Mesenchymal stem cell (in vitro differentiated cells and primary cell): Measurements from ENCODE around the gene BIRC6.
A peak's percentile ranks its signal among the peaks of the same experiment; 100 is the strongest.
"Not testable (repeated sequence)": the region's sequence is repeated elsewhere in the genome, so short reads cannot be mapped to it uniquely, and the experiment has no call there.

ENCODE experiments used
- DNase-seq: peaks from one replicate; pipeline ENCODE4 v3.0.0-alpha.2; 2013
- H2AFZ ChIP-seq: one replicate; pipeline ENCODE4 v1.6.1; 2013; ENCODE audit warnings: low read depth, mild to moderate bottlenecking, control low read depth, inconsistent platforms, low read length, moderate library complexity
- H2AK5ac ChIP-seq: 2 replicates; pipeline ENCODE4 v1.6.1; 2013; ENCODE audit warnings: low read length, moderate library complexity, mild to moderate bottlenecking, inconsistent platforms; ENCODE audit not compliant: severe bottlenecking
- H2BK120ac ChIP-seq: one replicate; pipeline ENCODE4 v1.6.1; 2013; ENCODE audit warnings: low read depth, mild to moderate bottlenecking, inconsistent platforms, low read length, moderate library complexity
- H2BK12ac ChIP-seq, 2 experiments: one replicate each; pipeline ENCODE4 v1.6.1; 2013; ENCODE audit warnings: inconsistent platforms in 2 of 2, low read length in 2 of 2, mild to moderate bottlenecking in 2 of 2, moderate library complexity in 2 of 2, control low read depth in 1 of 2
- H2BK15ac ChIP-seq: one replicate; pipeline ENCODE4 v1.6.1; 2013; ENCODE audit warnings: mild to moderate bottlenecking, low read depth, inconsistent platforms; ENCODE audit not compliant: poor library complexity, severe bottlenecking
- H2BK5ac ChIP-seq: 2 replicates; pipeline ENCODE4 v1.6.1; 2013; ENCODE audit warnings: low read depth, mild to moderate bottlenecking, low read length, control low read depth, inconsistent platforms; ENCODE audit not compliant: poor library complexity, severe bottlenecking
- H3K14ac ChIP-seq, 2 experiments: one replicate each; pipeline ENCODE4 v1.6.1; 2013; ENCODE audit warnings: inconsistent platforms in 2 of 2, low read length in 2 of 2, control low read depth in 1 of 2, mild to moderate bottlenecking in 1 of 2, moderate library complexity in 1 of 2
- H3K18ac ChIP-seq, 2 experiments: one replicate each; pipeline ENCODE4 v1.6.1; 2013; ENCODE audit warnings: inconsistent platforms in 2 of 2, low read length in 2 of 2, control low read depth in 1 of 2, low read depth in 1 of 2, mild to moderate bottlenecking in 1 of 2
- H3K23ac ChIP-seq, 2 experiments: one replicate each; pipeline ENCODE4 v1.6.1; 2013; ENCODE audit warnings: inconsistent platforms in 2 of 2, low read length in 2 of 2, mild to moderate bottlenecking in 2 of 2, moderate library complexity in 2 of 2, control low read depth in 1 of 2
- H3K27ac ChIP-seq: 2 replicates; pipeline ENCODE4 v1.5.1; 2013; ENCODE audit warnings: mild to moderate bottlenecking, moderate library complexity, low read length, control low read depth, inconsistent platforms; ENCODE audit not compliant: poor library complexity, severe bottlenecking
- H3K27me3 ChIP-seq, 2 experiments: 2 replicates each; pipeline versions ENCODE4 v1.6.1 to v1.7.0; 2013; ENCODE audit warnings: low read length in 2 of 2, mild to moderate bottlenecking in 2 of 2, moderate library complexity in 2 of 2, control low read depth in 1 of 2, inconsistent platforms in 1 of 2; ENCODE audit not compliant: control insufficient read depth in 1 of 2, insufficient read depth in 1 of 2
- H3K36me3 ChIP-seq, 2 experiments: 2 replicates each; pipeline versions ENCODE4 v1.6.1 to v1.7.0; 2013; ENCODE audit warnings: low read length in 2 of 2, control low read depth in 1 of 2, inconsistent platforms in 1 of 2, low read depth in 1 of 2, mild to moderate bottlenecking in 1 of 2; ENCODE audit not compliant: insufficient read depth in 2 of 2, control insufficient read depth in 1 of 2
- H3K4ac ChIP-seq, 2 experiments: one replicate each; pipeline ENCODE4 v1.6.1; 2013; ENCODE audit warnings: inconsistent platforms in 2 of 2, low read length in 2 of 2, mild to moderate bottlenecking in 2 of 2, moderate library complexity in 2 of 2, control low read depth in 1 of 2, low read depth in 1 of 2
- H3K4me1 ChIP-seq: 2 replicates; pipeline ENCODE4 v1.6.1; 2013; ENCODE audit warnings: low read depth, low read length, control low read depth; ENCODE audit not compliant: control insufficient read depth, insufficient read depth
- H3K4me2 ChIP-seq: 2 replicates; pipeline ENCODE4 v1.6.1; 2013; ENCODE audit warnings: low read length, mild to moderate bottlenecking, inconsistent platforms; ENCODE audit not compliant: poor library complexity, severe bottlenecking
- H3K4me3 ChIP-seq, 2 experiments: 2 replicates each; pipeline versions ENCODE4 v1.5.1 to v1.7.0; 2013; ENCODE audit warnings: low read length in 2 of 2, mild to moderate bottlenecking in 2 of 2, control low read depth in 1 of 2, low read depth in 1 of 2; ENCODE audit not compliant: insufficient read depth in 1 of 2
- H3K79me1 ChIP-seq: replicated peaks from 2 replicates; pipeline ENCODE4 v1.6.1; 2013; ENCODE audit warnings: mild to moderate bottlenecking, control low read depth, low read length, inconsistent platforms; ENCODE audit not compliant: poor library complexity, severe bottlenecking
- H3K9ac ChIP-seq: 2 replicates; pipeline ENCODE4 v1.7.0; 2013; ENCODE audit warnings: mild to moderate bottlenecking, low read length, moderate library complexity
- H3K9me3 ChIP-seq: 2 replicates; pipeline ENCODE4 v1.7.0; 2013; ENCODE audit warnings: mild to moderate bottlenecking, low read length; ENCODE audit not compliant: control insufficient read depth
- H4K8ac ChIP-seq: one replicate; pipeline ENCODE4 v1.6.1; 2013; ENCODE audit warnings: inconsistent platforms, mild to moderate bottlenecking, low read length, moderate library complexity
- H4K91ac ChIP-seq: one replicate; pipeline ENCODE4 v1.6.1; 2013; ENCODE audit warnings: mild to moderate bottlenecking, low read length, inconsistent platforms
- WGBS: methylation state at CpG from one replicate; pipeline ENCODE4 v1.1.7; 2013; ENCODE audit warnings: mixed read lengths; 5-methylcytosine and 5-hydroxymethylcytosine counted together

Gene BIRC6

DNA sequence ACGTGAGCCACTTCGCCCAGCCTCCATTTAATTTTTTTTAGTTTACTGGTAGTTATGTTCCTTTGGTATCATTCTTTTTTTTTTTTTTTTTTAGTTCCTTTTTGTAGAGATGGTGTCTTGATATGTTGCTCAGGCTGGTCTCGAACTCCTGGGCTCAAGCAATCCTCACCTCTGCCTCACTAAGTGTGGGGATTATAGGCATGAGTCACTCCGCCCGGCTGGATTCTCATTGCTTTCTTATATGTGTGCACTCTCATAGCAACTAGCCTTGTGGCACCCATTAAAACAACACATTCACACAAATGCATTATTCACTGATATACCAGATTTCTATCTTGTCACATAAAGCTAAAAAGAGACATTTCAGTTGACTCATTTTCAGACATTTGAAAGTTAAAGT, 275.3 kb downstream of the BIRC6 start:
- H2BK120ac ChIP-seq: no peak overlapping the region
- no peak overlapping the region for H2BK12ac ChIP-seq
- H3K14ac ChIP-seq: no peak overlapping the region
- H3K23ac ChIP-seq: no peak overlapping the region
- H2BK5ac ChIP-seq: no peak overlapping the region
- peaks cover 11% of the 10 kb centered on the region for H3K79me1 ChIP-seq
- H4K8ac ChIP-seq: no peak overlapping the region
- H3K27me3 ChIP-seq: no peaks in the 10 kb centered on the region
- H2BK15ac ChIP-seq: no peak overlapping the region
- WGBS: 81% methylated on average over 4 of the region's 5 CpGs
- no peak overlapping the region for H3K4me2 ChIP-seq
- H3K9ac ChIP-seq: peak overlapping the region; percentile 1
- no peak overlapping the region for H3K4ac ChIP-seq
- no peak overlapping the region for H3K18ac ChIP-seq
- H2AFZ ChIP-seq: no peak overlapping the region
- DNase-seq: peak; percentile 71
- no peak overlapping the region for H3K27ac ChIP-seq
- no peak overlapping the region for H4K91ac ChIP-seq
- H2AK5ac ChIP-seq: no peak overlapping the region
- no peaks in the 10 kb centered on the region for H3K9me3 ChIP-seq
- H3K36me3 ChIP-seq: peaks cover 2 to 58% of the 10 kb centered on the region in 2 experiments
- H3K4me1 ChIP-seq: peaks cover 11% of the 10 kb centered on the region
- H3K4me3 ChIP-seq: no peak overlapping the region

DNA sequence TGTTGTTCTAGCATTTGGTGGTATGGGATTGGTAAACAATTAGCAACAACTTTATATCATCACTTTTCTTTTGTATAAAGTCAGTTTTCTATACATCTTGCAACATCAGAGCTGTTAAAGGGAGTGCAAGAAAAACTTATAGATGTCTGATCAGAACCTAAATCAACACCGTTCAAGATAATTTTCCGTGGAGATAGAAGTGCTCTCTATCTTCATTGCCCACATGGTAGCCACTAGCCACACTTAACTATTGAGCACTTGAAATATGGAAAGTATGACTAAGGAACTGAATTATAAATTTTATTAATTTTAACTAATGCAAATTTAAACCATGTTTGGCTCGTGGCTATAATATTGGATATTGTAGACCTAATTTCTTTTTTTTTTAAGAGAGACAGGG, 276.2 kb downstream of the BIRC6 start:
- Histone ChIP-seq H2BK5ac (no peak overlapping the region), H3K14ac (no peak overlapping the region), H2AK5ac (no peak overlapping the region), H3K27ac (no peak overlapping the region), H3K23ac (no peak overlapping the region), H3K27me3 (no peaks in the 10 kb centered on the region), H3K4me3 (no peak overlapping the region), H3K4ac (no peak overlapping the region), H4K91ac (no peak overlapping the region), H2BK12ac (no peak overlapping the region), H2BK120ac (no peak overlapping the region), H4K8ac (no peak overlapping the region), H3K4me1 (peaks cover 6% of the 10 kb centered on the region), H3K18ac (no peak overlapping the region), H3K79me1 (peaks cover 11% of the 10 kb centered on the region), H3K4me2 (no peak overlapping the region), H3K9ac (no peak overlapping the region), H3K9me3 (no peaks in the 10 kb centered on the region), H2BK15ac (no peak overlapping the region), H3K36me3 (peaks cover 5 to 65% of the 10 kb centered on the region in 2 experiments), H2AFZ (no peak overlapping the region)
- WGBS: 100% methylated on average over 1 of the region's 3 CpGs
- no peak for DNase-seq

DNA sequence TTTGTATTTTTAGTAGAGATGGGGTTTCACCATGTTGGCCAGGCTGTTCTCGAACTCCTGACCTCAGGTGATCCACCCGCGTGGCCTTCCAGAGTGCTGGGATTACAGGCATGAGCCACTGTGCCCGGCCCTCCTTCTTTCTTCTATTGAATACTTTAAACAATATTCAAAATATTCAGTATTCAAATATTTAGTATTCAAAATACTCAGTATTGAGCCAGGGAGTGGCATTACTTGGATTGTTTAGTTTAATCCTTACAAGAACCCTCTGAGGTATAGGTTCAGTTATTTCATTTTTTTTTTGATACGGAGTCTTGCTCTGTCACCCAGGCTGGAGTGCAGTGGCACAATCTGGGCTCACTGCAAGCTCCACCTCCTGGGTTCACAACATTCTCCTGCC, 281.7 kb downstream of the BIRC6 start:
- not testable (repeated sequence) for H3K14ac ChIP-seq, H4K91ac ChIP-seq
- WGBS: no CpG with 5 or more reads among the region's 5 CpGs

GRCh38 chr2:32641180-32641579, 284.4 kb downstream of the BIRC6 start:
- H3K18ac ChIP-seq: no peak overlapping the region
- no peak overlapping the region for H4K8ac ChIP-seq
- WGBS: 99% methylated on average over 4 of the region's 5 CpGs

More for the DNA sequence above, 281.7 kb downstream of the BIRC6 start:
- H4K8ac ChIP-seq, H3K9ac ChIP-seq, H3K79me1 ChIP-seq, H3K18ac ChIP-seq, H2BK15ac ChIP-seq, H3K4me1 ChIP-seq, H3K27ac ChIP-seq, H2BK12ac ChIP-seq, H3K4me3 ChIP-seq, H3K4me2 ChIP-seq, H2BK120ac ChIP-seq, H3K4ac ChIP-seq, H3K23ac ChIP-seq, H2AFZ ChIP-seq, DNase-seq, H2BK5ac ChIP-seq, H3K9me3 ChIP-seq, H2AK5ac ChIP-seq, H3K27me3 ChIP-seq: not testable (repeated sequence)
- peaks cover 32 to 75% of the 10 kb centered on the region in 2 experiments for H3K36me3 ChIP-seq

More at GRCh38 chr2:32641180-32641579, 284.4 kb downstream of the BIRC6 start:
- Histone ChIP-seq H3K9me3 (no peaks in the 10 kb centered on the region), H2BK5ac (no peak overlapping the region), H3K14ac (no peak overlapping the region), H3K27me3 (no peaks in the 10 kb centered on the region), H3K4me2 (no peak overlapping the region), H3K23ac (no peak overlapping the region), H3K79me1 (peaks cover 5% of the 10 kb centered on the region), H4K91ac (no peak overlapping the region), H3K9ac (no peak overlapping the region), H3K27ac (no peak overlapping the region), H3K4me1 (no peaks in the 10 kb centered on the region), H2BK15ac (no peak overlapping the region), H2BK12ac (no peak overlapping the region), H2AK5ac (no peak overlapping the region), H2BK120ac (no peak overlapping the region), H3K4me3 (no peak overlapping the region), H3K36me3 (peaks cover 36 to 62% of the 10 kb centered on the region in 2 experiments), H3K4ac (no peak overlapping the region), H2AFZ (no peak overlapping the region)
- DNase-seq: no peak
